OCI-LY3 (cell line): Measurements from ENCODE around the gene KCNK5.

Experiments used
- H2AFZ ChIP-seq: fragments of 200-600, 300-600 bp; shearing (Covaris generic); 2 replicates; pipeline ENCODE4 v1.6.0; 2014; ENCODE audit warnings: antibody characterized with exemption, low read depth, low read length
- H3K27ac ChIP-seq: fragments of 200-600, 300-600 bp; sonication (generic); 2 replicates; pipeline ENCODE4 v1.5.1; 2014; ENCODE audit warnings: mild to moderate bottlenecking, low read length, moderate library complexity, mixed read lengths
- H3K27me3 ChIP-seq: fragments of 200-600, 300-600 bp; sonication (generic); 2 replicates; pipeline ENCODE4 v1.6.1; 2014; ENCODE audit warnings: low read depth, low read length, mixed read lengths
- H3K36me3 ChIP-seq: fragments of 200-600, 300-600 bp; sonication (generic); replicated peaks from 2 replicates; pipeline ENCODE3; 2014; ENCODE audit warnings: low read depth, low read length, mixed read lengths
- H3K4me1 ChIP-seq: fragments of 300-600, 200-600 bp; sonication (generic); 2 replicates; pipeline ENCODE4 v1.6.1; 2014; ENCODE audit warnings: low read length, mixed read lengths
- H3K4me2 ChIP-seq: fragments of 200-600, 300-600 bp; sonication (generic); 2 replicates; pipeline ENCODE4 v1.6.1; 2014; ENCODE audit warnings: low read length, mixed read lengths
- H3K4me3 ChIP-seq: fragments of 300-600, 200-600 bp; sonication (generic); 2 replicates; pipeline ENCODE4 v1.5.1; 2014; ENCODE audit warnings: antibody characterized with exemption, mild to moderate bottlenecking, low read length, moderate library complexity
- H3K79me2 ChIP-seq: fragments of 300-600, 200-600 bp; shearing (Covaris generic); 2 replicates; pipeline ENCODE4 v1.6.1; 2014; ENCODE audit warnings: mild to moderate bottlenecking, low read length, mixed read lengths
- H3K9ac ChIP-seq: fragments of 300-600, 200-600 bp; shearing (Covaris generic); 2 replicates; pipeline ENCODE4 v1.6.0; 2014; ENCODE audit warnings: mild to moderate bottlenecking, low read length, moderate library complexity
- H3K9me3 ChIP-seq: fragments of 200-600, 300-600 bp; shearing (Covaris generic); 2 replicates; pipeline ENCODE4 v1.6.1; 2014; ENCODE audit warnings: low read length, mixed read lengths; ENCODE audit not compliant: insufficient read depth
- H4K20me1 ChIP-seq: fragments of 200-600, 300-600 bp; sonication (generic); 2 replicates; pipeline ENCODE4 v1.6.1; 2016; ENCODE audit warnings: low read length, mixed read lengths; ENCODE audit not compliant: insufficient read depth
- EZH2phosphoT487 ChIP-seq: fragments of 200-600 bp; shearing (Covaris generic); IDR thresholded peaks from 2 replicates; pipeline ENCODE4 v1.6.1; 2018; ENCODE audit warnings: antibody characterized with exemption, mixed run types, low read depth
- TF ChIP-seq, protein P1 (sequence below): fragments of 200-600, 300-600 bp; sonication (generic); IDR thresholded peaks from 2 replicates; pipeline ENCODE4 v1.5.1; 2014; ENCODE audit warnings: antibody characterized with exemption, low read length, low read depth

The KCNK5 gene

DNA sequence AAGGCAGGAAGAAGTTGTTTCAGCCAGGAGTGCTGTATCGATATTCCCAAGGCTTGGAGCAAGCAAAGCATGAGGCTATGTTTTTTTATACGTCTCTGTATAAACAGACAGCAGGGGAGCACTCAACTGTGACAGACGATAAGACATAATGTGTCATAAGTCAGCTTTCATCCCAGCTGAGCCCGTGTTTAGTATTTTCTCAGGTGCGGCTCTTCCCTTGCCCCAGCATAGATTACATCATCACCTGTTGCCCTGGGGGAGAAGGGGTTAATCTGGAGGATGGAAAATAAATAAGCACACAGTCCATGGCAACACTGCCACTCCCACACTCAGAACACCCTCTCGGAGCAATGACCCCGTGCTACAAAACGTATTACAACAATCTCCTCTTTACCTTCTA, 22.1 kb upstream of the KCNK5 start:
- Histone ChIP-seq H3K4me3 (no peak overlapping the region), H3K27ac (no peak overlapping the region), H2AFZ (no peak overlapping the region), H3K4me2 (no peak overlapping the region), H3K27me3 (peaks cover 35% of the 10 kb centered on the region), H3K36me3 (no peaks in the 10 kb centered on the region), H3K79me2 (no peaks in the 10 kb centered on the region), H3K4me1 (no peaks in the 10 kb centered on the region), H3K9ac (no peak overlapping the region), H3K9me3 (no peaks in the 10 kb centered on the region), H4K20me1 (no peaks in the 10 kb centered on the region)
- TF ChIP-seq, protein P1, sequence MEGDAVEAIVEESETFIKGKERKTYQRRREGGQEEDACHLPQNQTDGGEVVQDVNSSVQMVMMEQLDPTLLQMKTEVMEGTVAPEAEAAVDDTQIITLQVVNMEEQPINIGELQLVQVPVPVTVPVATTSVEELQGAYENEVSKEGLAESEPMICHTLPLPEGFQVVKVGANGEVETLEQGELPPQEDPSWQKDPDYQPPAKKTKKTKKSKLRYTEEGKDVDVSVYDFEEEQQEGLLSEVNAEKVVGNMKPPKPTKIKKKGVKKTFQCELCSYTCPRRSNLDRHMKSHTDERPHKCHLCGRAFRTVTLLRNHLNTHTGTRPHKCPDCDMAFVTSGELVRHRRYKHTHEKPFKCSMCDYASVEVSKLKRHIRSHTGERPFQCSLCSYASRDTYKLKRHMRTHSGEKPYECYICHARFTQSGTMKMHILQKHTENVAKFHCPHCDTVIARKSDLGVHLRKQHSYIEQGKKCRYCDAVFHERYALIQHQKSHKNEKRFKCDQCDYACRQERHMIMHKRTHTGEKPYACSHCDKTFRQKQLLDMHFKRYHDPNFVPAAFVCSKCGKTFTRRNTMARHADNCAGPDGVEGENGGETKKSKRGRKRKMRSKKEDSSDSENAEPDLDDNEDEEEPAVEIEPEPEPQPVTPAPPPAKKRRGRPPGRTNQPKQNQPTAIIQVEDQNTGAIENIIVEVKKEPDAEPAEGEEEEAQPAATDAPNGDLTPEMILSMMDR: no peak
- no peak for TF ChIP-seq EZH2phosphoT487

DNA sequence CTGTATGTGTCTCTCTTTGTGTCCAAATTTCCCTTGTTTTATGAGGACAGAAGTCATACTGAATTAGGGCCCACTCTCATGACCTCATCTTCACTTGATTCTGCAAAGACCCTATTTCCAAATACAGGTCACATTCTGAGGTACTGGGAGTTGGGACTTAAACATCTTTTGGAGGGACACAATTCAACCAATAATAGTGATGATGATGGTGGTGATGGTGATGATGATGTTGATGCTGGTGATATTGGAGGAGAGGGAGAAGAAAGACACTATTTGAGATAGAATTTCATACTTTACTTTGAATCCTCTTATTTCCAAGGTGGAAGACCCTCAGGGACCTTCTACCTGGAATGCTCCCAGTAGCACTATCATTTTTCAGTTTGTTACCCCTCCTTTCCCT, 21.2 kb upstream of the KCNK5 start:
- no peak overlapping the region for H3K9ac ChIP-seq
- H3K79me2 ChIP-seq: no peaks in the 10 kb centered on the region
- no peak overlapping the region for H3K4me2 ChIP-seq
- H3K27me3 ChIP-seq: peaks cover 32% of the 10 kb centered on the region
- H3K36me3 ChIP-seq: no peaks in the 10 kb centered on the region
- no peak overlapping the region for H3K27ac ChIP-seq
- H3K9me3 ChIP-seq: no peaks in the 10 kb centered on the region
- no peaks in the 10 kb centered on the region for H3K4me1 ChIP-seq
- H4K20me1 ChIP-seq: no peaks in the 10 kb centered on the region
- no peak overlapping the region for H3K4me3 ChIP-seq
- H2AFZ ChIP-seq: no peak overlapping the region
- no peak for TF ChIP-seq EZH2phosphoT487
- TF ChIP-seq, protein P1: no peak

DNA sequence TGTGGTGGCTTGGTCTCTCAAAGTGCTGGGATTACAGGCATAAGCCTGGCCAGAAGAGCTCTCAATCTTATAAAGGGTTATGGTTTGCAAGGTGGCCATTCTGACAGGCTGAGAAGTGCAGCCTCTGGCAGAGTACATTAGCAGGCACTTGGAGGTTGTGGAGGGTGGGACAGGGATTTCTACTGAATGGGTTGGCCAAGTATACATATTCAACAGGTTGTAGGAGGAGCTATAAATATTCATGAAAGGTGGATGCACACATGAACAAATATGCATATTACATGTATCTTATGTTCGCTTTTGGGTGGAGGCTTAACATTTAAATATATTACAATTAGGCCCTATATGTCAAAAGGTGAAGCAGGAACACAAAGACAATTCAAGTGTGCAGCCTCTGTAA, 20.0 kb upstream of the KCNK5 start:
- Histone ChIP-seq H3K4me3 (no peak overlapping the region), H4K20me1 (no peaks in the 10 kb centered on the region), H2AFZ (no peak overlapping the region), H3K27ac (no peak overlapping the region), H3K9ac (no peak overlapping the region), H3K36me3 (no peaks in the 10 kb centered on the region), H3K4me1 (no peaks in the 10 kb centered on the region), H3K4me2 (no peak overlapping the region), H3K9me3 (no peaks in the 10 kb centered on the region), H3K27me3 (peaks cover 23% of the 10 kb centered on the region), H3K79me2 (no peaks in the 10 kb centered on the region)
- no peak for TF ChIP-seq EZH2phosphoT487
- TF ChIP-seq, protein P1: no peak

DNA sequence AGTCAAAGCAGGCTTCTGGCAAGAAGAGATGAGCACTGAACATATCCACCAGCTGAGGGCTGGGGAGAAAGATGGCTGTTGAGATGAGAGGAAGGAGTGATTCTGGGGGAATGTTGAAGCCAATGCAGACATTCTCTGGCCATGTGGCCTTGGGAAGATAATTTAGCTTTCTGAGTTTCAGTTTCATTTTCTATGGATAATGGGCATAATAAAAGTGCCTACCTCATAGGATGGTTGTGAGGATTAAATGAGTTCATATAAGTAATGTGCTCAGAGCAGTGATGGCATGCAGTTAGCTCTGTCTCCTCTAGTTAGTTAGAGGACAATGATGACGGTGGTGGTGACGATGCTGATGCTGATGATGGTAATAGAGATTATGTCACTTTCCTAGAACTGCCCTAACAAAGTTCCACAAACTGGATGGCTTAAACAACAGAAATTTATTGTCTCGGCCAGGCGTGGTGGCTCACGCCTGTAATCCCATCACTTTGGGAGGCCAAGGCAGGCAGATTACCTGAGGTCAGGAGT, 18.5 kb upstream of the KCNK5 start:
- H3K27ac ChIP-seq: no peak overlapping the region
- H3K9ac ChIP-seq: no peak overlapping the region
- H3K36me3 ChIP-seq: no peaks in the 10 kb centered on the region
- no peak overlapping the region for H3K4me2 ChIP-seq
- no peaks in the 10 kb centered on the region for H3K4me1 ChIP-seq
- H3K27me3 ChIP-seq: peaks cover 13% of the 10 kb centered on the region
- no peak for TF ChIP-seq EZH2phosphoT487
- H2AFZ ChIP-seq: no peak overlapping the region
- H3K9me3 ChIP-seq: no peaks in the 10 kb centered on the region
- H3K79me2 ChIP-seq: no peaks in the 10 kb centered on the region
- no peak overlapping the region for H3K4me3 ChIP-seq
- H4K20me1 ChIP-seq: no peaks in the 10 kb centered on the region
